SK-N-SH (cell line): ENCODE results near the gene MAN2A2. TPM values are rescaled to one million over a fixed set of nuclear protein-coding genes. Genes with fewer than 3 reads are reported as not detected.
"Not testable (repeated sequence)": the region's sequence is repeated elsewhere in the genome, so short reads cannot be mapped to it uniquely, and the experiment has no call there.

ENCODE experiments used
- CTCF ChIA-PET: fragments of 300-600, 350-600 bp; formaldehyde crosslinking; extraction: SDS; loops from one replicate; lab custom pipeline; 2021; lab: Yijun Ruan, JAX
- POLR2A ChIA-PET: fragments of 350-600 bp; sonication (Branson Sonifier 250); formaldehyde crosslinking; extraction: SDS; loops from one replicate; lab custom pipeline; 2020; ENCODE audit warnings: antibody characterized with exemption, inconsistent platforms; lab: Yijun Ruan, JAX
- DNase-seq: peaks from one replicate; pipeline ENCODE4 v3.0.0; 2012
- H2AFZ ChIP-seq: fragments of 200-600 bp; sonication (generic); 2 replicates; pipeline ENCODE4 v1.8.1; 2016; ENCODE audit warnings: antibody characterized with exemption, mild to moderate bottlenecking, low read depth
- H3F3A ChIP-seq: fragments of 200-600 bp; sonication (generic); replicated peaks from 2 replicates; pipeline ENCODE3; 2016; ENCODE audit warnings: antibody characterized with exemption, mild to moderate bottlenecking; ENCODE audit not compliant: insufficient read depth
- H3K27ac ChIP-seq, 2 experiments: fragments of 200-500 bp in 1 of 2; fragments of 200-600 bp in 1 of 2; sonication (Bioruptor generic) in 1 of 2; sonication (generic), shearing (Covaris generic) in 1 of 2; 2 replicates each; pipeline versions ENCODE4 v1.5.1 to v1.6.1; 2014 to 2016; ENCODE audit warnings: low read depth in 2 of 2, inconsistent platforms in 1 of 2, low read length in 1 of 2, mild to moderate bottlenecking in 1 of 2, mixed read lengths in 1 of 2
- H3K27me3 ChIP-seq: fragments of 200-600 bp; sonication (generic), shearing (Covaris generic); 2 replicates; pipeline ENCODE4 v1.6.1; 2016; ENCODE audit warnings: mixed run types; ENCODE audit not compliant: insufficient read depth
- H3K36me3 ChIP-seq, 2 experiments: fragments of 200-500 bp in 1 of 2; fragments of 200-600 bp in 1 of 2; sonication (Bioruptor generic) in 1 of 2; sonication (generic) in 1 of 2; replicated peaks in 1 of 2; 2 replicates each; pipeline versions ENCODE3 to v1.5.1; 2014 to 2016; ENCODE audit warnings: low read length in 1 of 2, mild to moderate bottlenecking in 1 of 2; ENCODE audit not compliant: insufficient read depth in 2 of 2, control insufficient read depth in 1 of 2
- H3K4me1 ChIP-seq, 2 experiments: fragments of 200-500 bp in 1 of 2; fragments of 200-600 bp in 1 of 2; sonication (Bioruptor generic) in 1 of 2; sonication (generic), shearing (Covaris generic) in 1 of 2; 2 replicates each; pipeline versions ENCODE4 v1.5.1 to v1.6.1; 2014 to 2016; ENCODE audit warnings: low read depth in 1 of 2, low read length in 1 of 2, mixed run types in 1 of 2; ENCODE audit not compliant: insufficient read depth in 2 of 2, control insufficient read depth in 1 of 2
- H3K4me2 ChIP-seq: fragments of 200-600 bp; sonication (generic), shearing (Covaris generic); 2 replicates; pipeline ENCODE4 v1.6.1; 2017; ENCODE audit warnings: mixed run types
- H3K4me3 ChIP-seq, 2 experiments: fragments of 200-500 bp in 1 of 2; fragments of 200-600 bp in 1 of 2; sonication (Bioruptor generic) in 1 of 2; sonication (generic), shearing (Covaris generic) in 1 of 2; 2 replicates each; pipeline versions ENCODE4 v1.5.1 to v1.8.1; 2014 to 2016; ENCODE audit warnings: low read depth in 2 of 2, inconsistent platforms in 1 of 2, low read length in 1 of 2, mild to moderate bottlenecking in 1 of 2, mixed read lengths in 1 of 2, moderate library complexity in 1 of 2
- H3K79me2 ChIP-seq: fragments of 200-600 bp; sonication (generic); 2 replicates; pipeline ENCODE4 v1.8.1; 2017; ENCODE audit warnings: mild to moderate bottlenecking; ENCODE audit not compliant: insufficient read depth
- H3K9ac ChIP-seq: fragments of 200-600 bp; sonication (generic); 2 replicates; pipeline ENCODE4 v1.6.1; 2017; ENCODE audit warnings: mixed run types
- H3K9me2 ChIP-seq: fragments of 200-600 bp; sonication (generic); 2 replicates; pipeline ENCODE4 v1.6.1; 2017; ENCODE audit warnings: mixed run types
- H3K9me3 ChIP-seq: fragments of 200-600 bp; sonication (generic); 2 replicates; pipeline ENCODE4 v1.6.1; 2017; ENCODE audit warnings: mixed run types, mild to moderate bottlenecking, moderate library complexity
- H4K20me1 ChIP-seq: fragments of 200-600 bp; sonication (generic); 2 replicates; pipeline ENCODE4 v1.6.1; 2017; ENCODE audit warnings: mild to moderate bottlenecking, mixed run types; ENCODE audit not compliant: insufficient read depth
- GABPA ChIP-seq: IDR thresholded peaks from 2 replicates; pipeline ENCODE4 v1.4.0; 2012; ENCODE audit warnings: low read depth, mild to moderate bottlenecking
- NFIC ChIP-seq: IDR thresholded peaks from 2 replicates; pipeline ENCODE4 v1.4.0; 2012; ENCODE audit warnings: borderline replicate concordance
- NRF1 ChIP-seq: IDR thresholded peaks from 2 replicates; pipeline ENCODE4 v1.6.1; 2012; ENCODE audit warnings: low read depth, mild to moderate bottlenecking, low read length
- RAD21 ChIP-seq: IDR thresholded peaks from 2 replicates; pipeline ENCODE4 v1.6.1; 2012; ENCODE audit warnings: mild to moderate bottlenecking, low read length
- REST ChIP-seq: IDR thresholded peaks from 2 replicates; pipeline ENCODE4 v1.6.1; 2012; ENCODE audit warnings: mild to moderate bottlenecking, low read depth, low read length, moderate library complexity
- RFX5 ChIP-seq: IDR thresholded peaks from 2 replicates; pipeline ENCODE4 v1.6.1; 2012; ENCODE audit warnings: mild to moderate bottlenecking, improper control_type of control experiment, low read length
- SMC3 ChIP-seq: IDR thresholded peaks from 2 replicates; pipeline ENCODE4 v1.6.1; 2012; ENCODE audit warnings: low read depth, low read length, improper control_type of control experiment
- TEAD4 ChIP-seq: IDR thresholded peaks from 2 replicates; pipeline ENCODE4 v1.4.0; 2012; ENCODE audit warnings: mild to moderate bottlenecking, borderline replicate concordance; ENCODE audit not compliant: insufficient read depth
- WGBS: methylation state at CpG from one replicate; pipeline ENCODE4 v1.1.6; 2017; ENCODE audit warnings: low lambda C conversion rate; 5-methylcytosine and 5-hydroxymethylcytosine counted together
- polyA plus RNA-seq, 3 experiments: library from polyadenylated mRNA; depleted of rRNA; stranded (reverse); fragments of >200 nt; gene quantifications; 2 replicates each; pipeline ENCODE4 v1.2.3, GENCODE V29; 2012
- TF ChIP-seq, protein P1 (sequence below): fragments of 150-350 bp; IDR thresholded peaks from 2 replicates; pipeline ENCODE4 v1.6.1; 2017; ENCODE audit warnings: antibody characterized with exemption, low read length, low read depth, borderline replicate concordance
- TF ChIP-seq, protein P2 (sequence below): fragments of 200-600 bp; sonication (generic); IDR thresholded peaks from 2 replicates; pipeline ENCODE4 v1.6.1; 2017; ENCODE audit warnings: antibody characterized with exemption, mild to moderate bottlenecking, moderate library complexity

Gene MAN2A2
- polyA plus RNA-seq, 1 of the 3 experiments (the other 2 are of a cell fraction) = 35.0 TPM

- CTCF ChIA-PET = no interaction called here
- Histone ChIP-seq H3K4me1 (peaks cover 0 to 3% of the 10 kb centered on the region in 2 experiments; a peak in 1 of 4 replicates), H2AFZ (no peak overlapping the region), H3K27ac (no peak overlapping the region), H3K4me2 (no peak overlapping the region), H3K9me3 (no peaks in the 10 kb centered on the region), H3K9me2 (no peaks in the 10 kb centered on the region), H3K27me3 (no peaks in the 10 kb centered on the region), H3K9ac (no peak overlapping the region), H4K20me1 (no peaks in the 10 kb centered on the region), H3K4me3 (no peak overlapping the region), H3K36me3 (peaks cover 7 to 19% of the 10 kb centered on the region in 2 experiments), H3F3A (no peaks in the 10 kb centered on the region), H3K79me2 (no peaks in the 10 kb centered on the region)
- POLR2A ChIA-PET = no interaction called here
- TF ChIP-seq RFX5 (no peak), NFIC (no peak), NRF1 (no peak), RAD21 (no peak), REST (no peak), GABPA (no peak), SMC3 (no peak), TEAD4 (no peak)
- TF ChIP-seq, protein P1, sequence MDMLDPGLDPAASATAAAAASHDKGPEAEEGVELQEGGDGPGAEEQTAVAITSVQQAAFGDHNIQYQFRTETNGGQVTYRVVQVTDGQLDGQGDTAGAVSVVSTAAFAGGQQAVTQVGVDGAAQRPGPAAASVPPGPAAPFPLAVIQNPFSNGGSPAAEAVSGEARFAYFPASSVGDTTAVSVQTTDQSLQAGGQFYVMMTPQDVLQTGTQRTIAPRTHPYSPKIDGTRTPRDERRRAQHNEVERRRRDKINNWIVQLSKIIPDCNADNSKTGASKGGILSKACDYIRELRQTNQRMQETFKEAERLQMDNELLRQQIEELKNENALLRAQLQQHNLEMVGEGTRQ = no peak
- TF ChIP-seq, protein P2, sequence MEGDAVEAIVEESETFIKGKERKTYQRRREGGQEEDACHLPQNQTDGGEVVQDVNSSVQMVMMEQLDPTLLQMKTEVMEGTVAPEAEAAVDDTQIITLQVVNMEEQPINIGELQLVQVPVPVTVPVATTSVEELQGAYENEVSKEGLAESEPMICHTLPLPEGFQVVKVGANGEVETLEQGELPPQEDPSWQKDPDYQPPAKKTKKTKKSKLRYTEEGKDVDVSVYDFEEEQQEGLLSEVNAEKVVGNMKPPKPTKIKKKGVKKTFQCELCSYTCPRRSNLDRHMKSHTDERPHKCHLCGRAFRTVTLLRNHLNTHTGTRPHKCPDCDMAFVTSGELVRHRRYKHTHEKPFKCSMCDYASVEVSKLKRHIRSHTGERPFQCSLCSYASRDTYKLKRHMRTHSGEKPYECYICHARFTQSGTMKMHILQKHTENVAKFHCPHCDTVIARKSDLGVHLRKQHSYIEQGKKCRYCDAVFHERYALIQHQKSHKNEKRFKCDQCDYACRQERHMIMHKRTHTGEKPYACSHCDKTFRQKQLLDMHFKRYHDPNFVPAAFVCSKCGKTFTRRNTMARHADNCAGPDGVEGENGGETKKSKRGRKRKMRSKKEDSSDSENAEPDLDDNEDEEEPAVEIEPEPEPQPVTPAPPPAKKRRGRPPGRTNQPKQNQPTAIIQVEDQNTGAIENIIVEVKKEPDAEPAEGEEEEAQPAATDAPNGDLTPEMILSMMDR = no peak
- DNase-seq = no peak
- 90% methylated on average over 5 of the region's 5 CpGs for WGBS
These were observed 21.3 kb downstream of the MAN2A2 start for GRCh38 chr15:90924375-90924774.

- H3F3A ChIP-seq = peaks cover 14% of the 10 kb centered on the region
- H3K27me3 ChIP-seq, H3K36me3 ChIP-seq, H2AFZ ChIP-seq, H3K27ac ChIP-seq, POLR2A ChIA-PET, H3K9me2 ChIP-seq, H3K9me3 ChIP-seq, DNase-seq, H3K4me2 ChIP-seq, H4K20me1 ChIP-seq, H3K4me3 ChIP-seq, H3K79me2 ChIP-seq, H3K9ac ChIP-seq: not testable (repeated sequence)
- CTCF ChIA-PET = interaction anchor here (0.9 kb wide), 1 partner anchor 29 kb away, joined by 3 read pairs; no protein-coding TSS in a partner anchor
- peaks cover 6 to 16% of the 10 kb centered on the region in 2 experiments; a peak in 2 of 4 replicates for H3K4me1 ChIP-seq
- 91% methylated on average over 10 of the region's 10 CpGs for WGBS
These were observed 23.7 kb downstream of the MAN2A2 start for GRCh38 chr15:90926766-90927165.

DNA sequence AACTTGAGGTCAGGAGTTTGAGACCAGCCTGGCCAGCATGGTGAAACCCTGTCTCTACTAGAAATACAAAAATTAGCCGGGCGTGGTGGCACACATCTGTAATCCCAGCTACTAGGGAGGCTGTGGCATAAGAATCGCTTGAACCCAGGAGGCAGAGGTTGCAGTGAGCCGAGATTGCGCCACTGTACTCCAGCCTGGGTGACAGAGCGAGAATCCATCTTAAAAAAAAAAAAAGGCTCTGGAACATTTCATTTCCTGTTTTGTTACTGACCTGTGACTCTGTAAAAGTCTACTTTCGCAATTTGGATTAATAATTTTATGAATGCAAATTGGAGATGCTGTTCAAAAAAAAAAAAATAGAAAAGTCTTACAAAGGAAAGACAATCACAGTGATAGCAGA, 25.0 kb downstream of the MAN2A2 start:
- H2AFZ ChIP-seq, H3K9me3 ChIP-seq, H3K9ac ChIP-seq, H3K9me2 ChIP-seq, DNase-seq, H3K27me3 ChIP-seq, H4K20me1 ChIP-seq, H3K4me3 ChIP-seq, H3K36me3 ChIP-seq, H3K4me2 ChIP-seq, H3K79me2 ChIP-seq, CTCF ChIA-PET, H3K27ac ChIP-seq: not testable (repeated sequence)
- H3F3A ChIP-seq = peaks cover 22% of the 10 kb centered on the region
- H3K4me1 ChIP-seq = peaks cover 6 to 22% of the 10 kb centered on the region in 2 experiments; a peak in 2 of 4 replicates
- POLR2A ChIA-PET = interaction anchor here (0.7 kb wide), 1 partner anchor 26 kb away, joined by 4 read pairs; the partner anchor contains the start of gene RCCD1
- 97% methylated on average over 7 of the region's 7 CpGs for WGBS
